CD4-positive, CD25-positive, alpha-beta regulatory T cell (primary cell): ENCODE results near the gene TNF. TPM values are rescaled to one million over a fixed set of nuclear protein-coding genes. Genes with fewer than 3 reads are reported as not detected.
A peak's percentile ranks its signal among the peaks of the same experiment; 100 is the strongest.

Experiments
- ATAC-seq, 2 donors: fragments of 150-1000 bp; cut with Tn5 transposase; one replicate each; pipeline ENCODE4 v1.10.0; 2021; ENCODE audit warnings: low read depth in 2 of 2, moderate number of reproducible peaks in 2 of 2, moderate library complexity in 1 of 2
- DNase-seq, 3 donors: peaks; one replicate each; pipeline versions ENCODE4 v3.0.0 to v3.0.0-alpha.2; 2012 to 2022; ENCODE audit warnings: mixed read lengths in 1 of 3
- H3K27ac ChIP-seq: one replicate; pipeline ENCODE4 v1.7.0; 2013; ENCODE audit warnings: mild to moderate bottlenecking, low read length; ENCODE audit not compliant: insufficient read depth, poor library complexity, severe bottlenecking
- H3K27me3 ChIP-seq: one replicate; pipeline ENCODE4 v1.7.0; 2013; ENCODE audit warnings: low read length; ENCODE audit not compliant: control insufficient read depth, insufficient read depth
- H3K36me3 ChIP-seq: one replicate; pipeline ENCODE4 v1.7.0; 2013; ENCODE audit warnings: mild to moderate bottlenecking, low read length, moderate library complexity; ENCODE audit not compliant: control insufficient read depth, insufficient read depth
- H3K4me1 ChIP-seq: 2 replicates; pipeline ENCODE4 v1.7.0; 2013; ENCODE audit warnings: mild to moderate bottlenecking, low read length; ENCODE audit not compliant: insufficient read depth, control insufficient read depth, poor library complexity, severe bottlenecking
- H3K4me3 ChIP-seq: one replicate; pipeline ENCODE4 v1.7.0; 2013; ENCODE audit warnings: low read depth, mild to moderate bottlenecking, low read length, moderate library complexity
- H3K9me3 ChIP-seq, 2 experiments: 1 replicate in 1 of 2; 2 replicates in 1 of 2; pipeline ENCODE4 v1.7.0; 2013; ENCODE audit warnings: low read length in 2 of 2, mild to moderate bottlenecking in 1 of 2, moderate library complexity in 1 of 2; ENCODE audit not compliant: control insufficient read depth in 2 of 2
- H3K27ac Mint-ChIP-seq, 3 donors: one replicate each; pipeline ENCODE4 v1.8.0; 2020 to 2022; ENCODE audit warnings: mild to moderate bottlenecking in 3 of 3, mixed read lengths in 3 of 3, moderate library complexity in 2 of 3
- H3K27me3 Mint-ChIP-seq: one replicate; pipeline ENCODE4 v1.8.0; 2022; ENCODE audit warnings: mild to moderate bottlenecking, mixed read lengths
- H3K36me3 Mint-ChIP-seq: one replicate; pipeline ENCODE4 v1.8.0; 2020; ENCODE audit warnings: mixed read lengths
- H3K4me1 Mint-ChIP-seq, 4 donors: one replicate each; pipeline ENCODE4 v1.8.0; 2020 to 2022; ENCODE audit warnings: mixed read lengths in 4 of 4, mild to moderate bottlenecking in 1 of 4
- H3K4me3 Mint-ChIP-seq, 4 donors: one replicate each; pipeline ENCODE4 v1.8.0; 2020 to 2022; ENCODE audit warnings: mild to moderate bottlenecking in 4 of 4, mixed read lengths in 4 of 4, moderate library complexity in 3 of 4
- H3K9me3 Mint-ChIP-seq, 7 donors: one replicate each; pipeline ENCODE4 v1.8.0; 2020 to 2022; ENCODE audit warnings: mixed read lengths in 7 of 7, mild to moderate bottlenecking in 3 of 7, moderate library complexity in 2 of 7
- polyA plus RNA-seq, 4 donors: library from polyadenylated mRNA; unstranded; fragments of 300-500 nt; fragmentation: Illumina TruSeq; gene quantifications; one replicate each; pipeline ENCODE4 v1.2.3, GENCODE V29; 2021
- total RNA-seq: library from RNA; stranded (reverse); gene quantifications from one replicate; pipeline ENCODE4 v1.2.3, GENCODE V29; 2022

Gene TNF
- total and polyA plus RNA-seq, 5 donors from 2014 or later, result 0.48 to 21.8 (median 2.4) TPM

GRCh38 chr6:31621320-31621939 is 46.1 kb downstream of the TNF start:
- Mint-ChIP-seq H3K9me3 (no peaks in the 10 kb centered on the region), H3K4me1 (peaks cover 11 to 42% (median 27%) of the 10 kb centered on the region in 4 donors), H3K36me3 (peaks cover 23% of the 10 kb centered on the region), H3K27me3 (no peaks in the 10 kb centered on the region), H3K27ac (peak overlapping the region; percentile 96 to 97 (median 97)), H3K4me3 (peak overlapping the region; percentile 85 to 99 (median 96))
- ATAC-seq, result no peak
- Histone ChIP-seq H3K4me1 (peaks cover 18% of the 10 kb centered on the region), H3K27me3 (no peaks in the 10 kb centered on the region), H3K9me3 (no peaks in the 10 kb centered on the region), H3K27ac (peak overlapping the region; percentile 98), H3K36me3 (peaks cover 36% of the 10 kb centered on the region), H3K4me3 (peak overlapping the region; percentile 78)
- DNase-seq, result peak in 1 of 3 donors; percentile 24

GRCh38 chr6:31621991-31622390 is 46.6 kb downstream of the TNF start:
- DNase-seq (no peak), ATAC-seq (no peak)
- H3K4me1 ChIP-seq, result peaks cover 18% of the 10 kb centered on the region
- H3K4me1 Mint-ChIP-seq, result peaks cover 11 to 39% (median 28%) of the 10 kb centered on the region in 4 donors
- peak overlapping the region; percentile 82 to 97 (median 96) for H3K27ac Mint-ChIP-seq
- H3K4me3 Mint-ChIP-seq, result peak overlapping the region; percentile 85 to 99 (median 96)
- H3K36me3 Mint-ChIP-seq, result peaks cover 28% of the 10 kb centered on the region
- H3K9me3 ChIP-seq, result no peaks in the 10 kb centered on the region
- H3K27ac ChIP-seq, result peak overlapping the region; percentile 98
- no peaks in the 10 kb centered on the region for H3K27me3 ChIP-seq
- peaks cover 41% of the 10 kb centered on the region for H3K36me3 ChIP-seq
- H3K4me3 ChIP-seq, result peak overlapping the region; percentile 78
- H3K9me3 Mint-ChIP-seq, result no peaks in the 10 kb centered on the region
- no peaks in the 10 kb centered on the region for H3K27me3 Mint-ChIP-seq

GRCh38 chr6:31622684-31623091 is 47.3 kb downstream of the TNF start:
- DNase-seq (no peak), ATAC-seq (no peak)
- Mint-ChIP-seq H3K36me3 (peaks cover 35% of the 10 kb centered on the region), H3K9me3 (no peaks in the 10 kb centered on the region), H3K4me3 (peak overlapping the region; percentile 85 to 99 (median 96)), H3K4me1 (peaks cover 11 to 42% (median 27%) of the 10 kb centered on the region in 4 donors), H3K27me3 (no peaks in the 10 kb centered on the region), H3K27ac (peak overlapping the region; percentile 82 to 97 (median 96))
- H3K27me3 ChIP-seq, result no peaks in the 10 kb centered on the region
- H3K36me3 ChIP-seq, result peaks cover 48% of the 10 kb centered on the region
- no peak overlapping the region for H3K4me3 ChIP-seq
- peaks cover 18% of the 10 kb centered on the region for H3K4me1 ChIP-seq
- H3K9me3 ChIP-seq, result no peaks in the 10 kb centered on the region
- H3K27ac ChIP-seq, result no peak overlapping the region

- no peak overlapping the region for H3K27ac ChIP-seq
- Mint-ChIP-seq H3K27ac (peak overlapping the region in 2 of 3 donors; percentile 28 to 42), H3K9me3 (peaks cover 0 to 1% (median 0%) of the 10 kb centered on the region in 7 donors), H3K27me3 (no peaks in the 10 kb centered on the region), H3K36me3 (peaks cover 36% of the 10 kb centered on the region), H3K4me3 (peak overlapping the region in 2 of 4 donors; percentile 2 to 8), H3K4me1 (peaks cover 11 to 38% (median 29%) of the 10 kb centered on the region in 4 donors)
- no peaks in the 10 kb centered on the region for H3K9me3 ChIP-seq
- peaks cover 18% of the 10 kb centered on the region for H3K4me1 ChIP-seq
- no peaks in the 10 kb centered on the region for H3K27me3 ChIP-seq
- H3K4me3 ChIP-seq, result no peak overlapping the region
- ATAC-seq, result no peak
- peaks cover 62% of the 10 kb centered on the region for H3K36me3 ChIP-seq
- DNase-seq, result no peak
Observed at GRCh38 chr6:31624070-31624469, 48.7 kb downstream of the TNF start.

GRCh38 chr6:31626952-31627351 is 51.6 kb downstream of the TNF start:
- peaks cover 55% of the 10 kb centered on the region for H3K36me3 Mint-ChIP-seq
- DNase-seq (no peak), ATAC-seq (no peak)
- H3K4me3 ChIP-seq, result no peak overlapping the region
- H3K27me3 Mint-ChIP-seq, result no peaks in the 10 kb centered on the region
- no peaks in the 10 kb centered on the region for H3K27me3 ChIP-seq
- no peak overlapping the region for H3K27ac ChIP-seq
- H3K9me3 ChIP-seq, result no peaks in the 10 kb centered on the region
- peaks cover 83% of the 10 kb centered on the region for H3K36me3 ChIP-seq
- H3K4me1 Mint-ChIP-seq, result peaks cover 6 to 21% (median 18%) of the 10 kb centered on the region in 4 donors
- H3K27ac Mint-ChIP-seq, result no peak overlapping the region
- peaks cover 0 to 1% (median 0%) of the 10 kb centered on the region in 7 donors for H3K9me3 Mint-ChIP-seq
- peaks cover 7% of the 10 kb centered on the region for H3K4me1 ChIP-seq
- no peak overlapping the region for H3K4me3 Mint-ChIP-seq

GRCh38 chr6:31627690-31628287 is 52.4 kb downstream of the TNF start:
- no peak for ATAC-seq
- no peaks in the 10 kb centered on the region for H3K27me3 ChIP-seq
- peaks cover 50% of the 10 kb centered on the region for H3K36me3 Mint-ChIP-seq

More at GRCh38 chr6:31627690-31628287, 52.4 kb downstream of the TNF start:
- Mint-ChIP-seq H3K9me3 (peaks cover 0 to 1% (median 0%) of the 10 kb centered on the region in 7 donors), H3K4me1 (peaks cover 0 to 13% (median 10%) of the 10 kb centered on the region in 4 donors), H3K27me3 (no peaks in the 10 kb centered on the region), H3K27ac (peak overlapping the region in 1 of 3 donors; percentile 74), H3K4me3 (no peak overlapping the region)
- Histone ChIP-seq H3K27ac (no peak overlapping the region), H3K36me3 (peaks cover 85% of the 10 kb centered on the region), H3K4me3 (no peak overlapping the region), H3K4me1 (no peaks in the 10 kb centered on the region), H3K9me3 (no peaks in the 10 kb centered on the region)
- DNase-seq, result no peak
